ENCODE measurements around the gene VGF.

DNA sequence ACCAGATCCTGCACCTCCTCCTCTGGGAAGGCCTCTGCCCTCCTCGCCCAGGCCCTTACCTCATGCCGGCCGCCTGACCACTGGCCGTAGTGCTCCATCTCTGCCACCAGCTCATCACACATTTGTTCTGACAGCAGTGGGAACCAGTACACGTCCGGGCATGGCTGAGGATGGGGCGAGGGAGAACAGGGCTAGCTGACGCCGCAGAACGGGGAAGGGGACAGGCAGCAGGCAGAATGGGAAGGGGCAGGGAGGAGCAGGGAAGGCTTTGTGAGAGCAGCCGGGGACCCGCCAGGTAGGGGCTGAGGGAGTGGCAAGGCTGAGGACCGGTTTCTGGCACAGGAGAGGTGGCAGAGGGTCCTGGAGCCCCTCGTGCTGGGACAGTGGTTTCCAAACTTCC lies 43.4 kb upstream of the VGF start:
- TF ChIP-seq, protein P1, sequence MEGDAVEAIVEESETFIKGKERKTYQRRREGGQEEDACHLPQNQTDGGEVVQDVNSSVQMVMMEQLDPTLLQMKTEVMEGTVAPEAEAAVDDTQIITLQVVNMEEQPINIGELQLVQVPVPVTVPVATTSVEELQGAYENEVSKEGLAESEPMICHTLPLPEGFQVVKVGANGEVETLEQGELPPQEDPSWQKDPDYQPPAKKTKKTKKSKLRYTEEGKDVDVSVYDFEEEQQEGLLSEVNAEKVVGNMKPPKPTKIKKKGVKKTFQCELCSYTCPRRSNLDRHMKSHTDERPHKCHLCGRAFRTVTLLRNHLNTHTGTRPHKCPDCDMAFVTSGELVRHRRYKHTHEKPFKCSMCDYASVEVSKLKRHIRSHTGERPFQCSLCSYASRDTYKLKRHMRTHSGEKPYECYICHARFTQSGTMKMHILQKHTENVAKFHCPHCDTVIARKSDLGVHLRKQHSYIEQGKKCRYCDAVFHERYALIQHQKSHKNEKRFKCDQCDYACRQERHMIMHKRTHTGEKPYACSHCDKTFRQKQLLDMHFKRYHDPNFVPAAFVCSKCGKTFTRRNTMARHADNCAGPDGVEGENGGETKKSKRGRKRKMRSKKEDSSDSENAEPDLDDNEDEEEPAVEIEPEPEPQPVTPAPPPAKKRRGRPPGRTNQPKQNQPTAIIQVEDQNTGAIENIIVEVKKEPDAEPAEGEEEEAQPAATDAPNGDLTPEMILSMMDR (conservative IDR thresholded peaks at IDR 0.05): no peak
- TF ChIP-seq ZFX (IDR thresholded peaks at IDR 0.05): no peak

Measured in C4-2B (cell line).